ENCODE data around the gene GARIN3.

GARIN3 gene

DNA sequence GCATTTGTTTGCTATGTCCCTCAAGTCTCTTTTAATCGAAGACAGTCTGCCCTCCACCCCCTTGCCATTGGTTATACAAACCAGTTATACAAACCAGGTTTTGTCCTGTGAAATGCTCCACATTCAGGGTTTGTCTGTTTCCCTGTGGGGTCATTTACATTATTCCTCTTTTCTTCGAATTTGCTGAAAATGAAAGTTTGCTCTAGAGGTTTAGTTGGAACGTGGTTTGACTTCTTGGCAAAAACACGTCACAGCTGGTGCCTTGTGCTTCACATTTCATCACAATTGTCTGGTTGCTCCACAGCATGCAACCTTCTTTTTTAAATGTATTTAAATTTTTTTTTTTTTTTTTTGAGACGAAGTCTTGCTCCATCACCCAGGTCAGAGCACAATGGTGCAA, 53.1 kb downstream of the GARIN3 start:
- TF ChIP-seq POLR2A (IDR thresholded peaks at IDR 0.05; ENCODE audit: extremely low read depth, insufficient read length) (no peak), MYC (IDR thresholded peaks at IDR 0.05; ENCODE audit: low read depth, low read length) (no peak)
- DNase-seq (ENCODE audit: low read depth), result peak; percentile 18
- H3K4me3 ChIP-seq (ENCODE audit: low read depth, low read length), result no peak overlapping the region

All from NB4 (cell line).